GM21576 (cell line): ENCODE measurements around the gene ADAMTS1.

Source experiments
- ATAC-seq: cut with Tn5 transposase; IDR thresholded peaks from one replicate; pipeline ENCODE4 v1.9.1; 2021; ENCODE audit warnings: mild to moderate bottlenecking, moderate library complexity; ENCODE audit not compliant: unreplicated experiment

ADAMTS1 gene

GRCh38 chr21:26846036-26846931 is 1.1 kb upstream of the ADAMTS1 start:
- no peak for ATAC-seq

- ATAC-seq = no peak
Measured at GRCh38 chr21:26845759-26846035, 488 bp upstream of the ADAMTS1 start.

- no peak for ATAC-seq
Measured at GRCh38 chr21:26844258-26845065, 747 bp downstream of the ADAMTS1 start.

GRCh38 chr21:26843933-26844257 is 1.3 kb downstream of the ADAMTS1 start:
- no peak for ATAC-seq

- ATAC-seq = no peak
Measured at GRCh38 chr21:26842974-26843932, 2.0 kb downstream of the ADAMTS1 start.

- ATAC-seq = no peak
Measured at GRCh38 chr21:26842300-26842699, 2.9 kb downstream of the ADAMTS1 start.

GRCh38 chr21:26840912-26841311 is 4.3 kb downstream of the ADAMTS1 start:
- no peak for ATAC-seq

GRCh38 chr21:26840201-26840600 is 5.0 kb downstream of the ADAMTS1 start:
- ATAC-seq = no peak

GRCh38 chr21:26837539-26837938 is 7.7 kb downstream of the ADAMTS1 start:
- ATAC-seq = no peak

- ATAC-seq = no peak
Measured at GRCh38 chr21:26836528-26836927, 8.7 kb downstream of the ADAMTS1 start.

GRCh38 chr21:26835714-26836265 is 9.4 kb downstream of the ADAMTS1 start:
- ATAC-seq = no peak

- no peak for ATAC-seq
Measured at GRCh38 chr21:26835027-26835713, 10.0 kb downstream of the ADAMTS1 start.

- ATAC-seq = no peak
Measured at GRCh38 chr21:26834181-26834905, 10.9 kb downstream of the ADAMTS1 start.

- no peak for ATAC-seq
Measured at GRCh38 chr21:26833460-26833939, 11.7 kb downstream of the ADAMTS1 start.

GRCh38 chr21:26833011-26833410 is 12.2 kb downstream of the ADAMTS1 start:
- no peak for ATAC-seq

- ATAC-seq = no peak
Measured at GRCh38 chr21:26832546-26832945, 12.7 kb downstream of the ADAMTS1 start.

- no peak for ATAC-seq
Measured at GRCh38 chr21:26826801-26827200, 18.4 kb downstream of the ADAMTS1 start.

- no peak for ATAC-seq
Measured at GRCh38 chr21:26820509-26820908, 24.7 kb downstream of the ADAMTS1 start.

- no peak for ATAC-seq
Measured at GRCh38 chr21:26819740-26820324, 25.4 kb downstream of the ADAMTS1 start.
